HG03378 (cell line): ENCODE measurements around the gene TYW1B.
"Not testable (repeated sequence)": the region's sequence is repeated elsewhere in the genome, so short reads cannot be mapped to it uniquely, and the experiment has no call there.

Experiments used
- ATAC-seq: cut with Tn5 transposase; IDR thresholded peaks from one replicate; pipeline ENCODE4 v1.9.1; 2021; ENCODE audit warnings: mild to moderate bottlenecking, moderate library complexity; ENCODE audit not compliant: unreplicated experiment

Gene TYW1B

GRCh38 chr7:72816370-72817157 is 11.4 kb downstream of the TYW1B start:
- not testable (repeated sequence) for ATAC-seq

DNA sequence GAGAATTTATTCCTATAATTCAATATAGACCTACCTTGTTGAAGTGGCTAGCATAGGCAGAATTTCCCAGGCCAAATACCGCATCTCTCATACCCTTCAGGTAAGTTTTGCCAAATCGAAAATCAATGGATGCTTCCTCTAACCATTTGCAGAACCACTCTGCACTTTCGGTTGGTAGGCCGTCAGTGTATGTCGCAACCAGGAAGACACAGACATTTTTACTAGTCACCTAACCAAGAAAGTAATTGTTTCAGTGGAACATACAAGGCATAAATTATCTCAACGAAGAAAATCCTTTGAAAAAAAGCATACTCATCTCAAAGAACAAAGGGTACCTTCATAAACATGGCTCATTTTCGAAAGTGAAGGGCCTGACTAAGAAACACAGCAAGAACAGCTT is 17.6 kb downstream of the TYW1B start:
- ATAC-seq: not testable (repeated sequence)

DNA sequence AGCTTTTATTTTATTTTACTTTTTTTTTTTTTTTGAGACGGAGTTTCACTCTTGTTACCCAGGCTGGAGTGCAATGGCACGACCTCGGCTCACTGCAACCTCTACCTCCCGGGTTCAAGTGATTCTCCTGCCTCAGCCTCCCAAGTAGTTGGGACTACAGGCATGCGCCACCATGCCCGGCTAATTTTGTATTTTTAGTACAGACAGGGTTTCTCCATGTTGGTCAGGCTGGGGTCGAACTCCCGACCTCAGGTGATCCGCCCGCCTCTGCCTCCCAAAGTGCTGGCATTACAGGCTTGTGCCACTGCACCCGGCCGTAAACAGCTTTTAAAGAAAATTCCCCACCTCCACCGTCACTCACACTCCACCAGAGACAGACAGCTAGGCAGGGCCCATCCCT is 19.5 kb downstream of the TYW1B start:
- ATAC-seq: not testable (repeated sequence)

DNA sequence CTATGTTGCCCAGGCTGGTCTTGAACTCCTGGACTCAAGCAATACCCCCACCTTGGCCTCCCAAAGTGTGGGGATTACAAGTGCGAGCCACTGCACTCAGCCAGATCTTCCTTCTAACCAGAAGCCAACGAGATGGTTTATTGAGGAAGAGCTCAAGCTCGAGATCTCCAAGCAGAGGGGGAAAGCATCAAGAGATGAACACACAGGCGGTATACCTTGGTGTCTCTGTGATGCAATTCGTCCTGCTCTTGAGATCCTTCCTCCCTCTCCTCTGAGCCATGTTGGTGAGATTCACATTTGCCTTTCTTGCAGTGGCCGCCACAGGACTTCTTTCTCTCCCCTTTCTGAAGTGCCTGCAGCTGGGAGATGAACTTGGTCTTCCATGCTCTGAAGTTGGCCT is 21.1 kb downstream of the TYW1B start:
- not testable (repeated sequence) for ATAC-seq

DNA sequence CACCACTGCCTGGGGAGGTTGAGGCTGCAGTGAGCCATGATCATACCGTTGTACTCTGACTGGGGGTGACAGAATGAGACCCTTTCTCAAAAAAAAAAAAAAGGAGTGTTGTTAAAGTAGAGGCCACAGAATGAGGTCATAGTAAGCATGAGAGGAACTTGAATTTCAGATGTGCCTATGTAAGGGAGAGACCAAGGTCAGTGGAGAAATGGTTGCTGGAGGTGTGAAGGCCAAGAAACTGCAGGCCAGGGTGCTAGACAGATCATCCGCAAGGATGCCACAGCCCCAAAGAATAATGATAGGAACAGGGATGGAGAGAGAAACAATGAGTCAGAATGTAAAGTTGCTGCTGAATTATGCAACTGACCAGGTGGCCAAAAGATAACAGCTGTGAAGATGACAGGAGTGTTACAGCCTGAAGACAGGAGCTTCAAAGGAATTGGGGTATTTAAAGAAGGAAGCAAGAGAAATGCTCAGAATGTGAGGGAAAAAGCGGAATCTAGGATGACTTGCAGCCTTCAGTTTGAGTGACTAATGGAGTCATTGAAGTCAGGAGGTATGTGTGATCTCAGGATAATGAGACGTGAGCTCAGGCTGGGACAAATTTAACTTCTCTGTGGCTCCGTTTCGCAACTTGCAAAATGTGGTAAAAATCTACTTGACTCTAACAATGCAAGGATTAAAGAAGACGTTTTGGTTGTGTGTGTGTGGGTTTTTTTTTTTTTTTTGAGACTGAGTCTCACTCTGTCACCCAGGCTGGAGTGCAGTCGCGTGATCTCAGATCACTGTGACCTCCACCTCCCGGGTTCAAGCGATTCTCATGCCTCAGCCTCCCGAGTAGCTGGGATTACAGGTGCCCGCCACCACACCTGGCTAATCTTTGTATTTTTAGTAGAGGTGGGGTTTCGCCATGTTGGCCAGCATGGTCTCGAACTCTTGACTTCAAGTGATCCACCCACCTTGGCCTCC is 22.2 kb downstream of the TYW1B start:
- no peak for ATAC-seq

DNA sequence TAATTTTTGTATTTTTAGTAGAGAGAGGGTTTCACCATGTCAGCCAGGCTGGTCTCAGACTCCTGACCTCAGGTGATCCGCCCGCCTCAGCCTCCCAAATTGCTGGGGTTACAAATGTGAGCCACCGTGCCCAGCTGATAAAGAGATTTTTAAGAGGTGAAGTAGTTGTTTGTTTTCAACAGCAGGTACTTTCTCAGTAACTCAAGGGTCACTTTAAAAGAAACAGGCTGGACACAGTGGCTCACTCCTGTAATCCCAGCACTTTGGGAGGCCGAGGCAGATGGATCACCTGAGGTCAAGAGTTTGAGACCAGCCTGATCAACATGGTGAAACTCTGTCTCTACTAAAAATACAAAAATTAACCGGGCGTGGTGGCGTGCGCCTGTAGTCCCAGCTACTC is 24.2 kb downstream of the TYW1B start:
- not testable (repeated sequence) for ATAC-seq

DNA sequence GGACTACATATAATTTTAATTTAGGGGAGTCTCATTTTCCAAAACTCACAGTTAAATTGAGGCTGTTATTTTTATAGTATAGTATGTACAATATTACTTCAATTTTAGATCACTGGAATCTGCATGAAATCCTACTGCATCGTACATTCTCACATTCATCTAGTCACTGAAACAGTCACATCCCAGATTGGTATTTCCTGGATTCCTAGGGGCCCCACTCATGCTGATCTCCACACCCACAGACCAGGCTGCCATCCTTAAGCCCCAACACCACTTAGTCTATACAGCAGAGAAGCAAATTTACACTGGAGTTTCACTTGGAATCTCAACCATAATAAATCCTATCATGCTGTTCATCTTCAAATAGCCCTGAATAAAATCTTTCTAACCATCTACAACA is 26.4 kb downstream of the TYW1B start:
- ATAC-seq: not testable (repeated sequence)

GRCh38 chr7:72795401-72795800 is 32.6 kb downstream of the TYW1B start:
- not testable (repeated sequence) for ATAC-seq

DNA sequence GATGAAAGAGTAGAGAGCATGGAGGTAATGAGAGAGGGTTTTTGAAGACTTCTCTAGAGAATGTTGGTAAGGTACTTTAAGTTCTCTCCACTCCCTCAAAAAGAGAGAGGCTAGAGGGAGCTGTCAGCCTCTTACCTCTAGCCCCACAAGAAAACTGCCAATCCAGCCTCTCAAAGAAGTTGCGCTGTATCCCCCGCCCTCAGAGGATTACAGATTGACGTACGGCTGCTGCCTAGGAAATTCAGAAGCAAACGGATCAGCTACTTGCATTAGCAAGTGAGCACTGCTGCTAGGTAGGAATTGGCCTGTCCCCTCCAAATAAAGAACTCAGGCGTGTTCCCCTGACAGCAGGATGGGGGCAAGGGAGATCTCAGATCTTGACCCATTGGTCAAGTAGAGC is 34.2 kb downstream of the TYW1B start:
- ATAC-seq: no peak

DNA sequence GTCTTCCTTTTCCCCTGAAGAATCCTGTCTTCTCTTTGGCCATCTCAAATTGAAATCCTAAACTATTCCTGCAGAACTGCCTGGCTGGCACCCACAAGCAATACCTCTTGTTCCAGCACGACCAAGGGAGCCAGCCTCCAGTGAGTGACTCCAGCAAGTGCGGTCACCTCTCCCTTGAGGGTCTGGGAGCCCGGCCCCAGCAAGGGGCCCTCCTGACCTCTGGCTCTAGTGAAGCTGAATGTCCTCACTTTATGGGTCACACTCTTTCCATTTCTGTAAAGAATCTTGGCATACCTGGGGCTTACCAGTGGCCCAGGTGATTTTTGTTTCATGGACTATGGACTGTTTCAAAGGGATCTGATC is 37.3 kb downstream of the TYW1B start:
- not testable (repeated sequence) for ATAC-seq

GRCh38 chr7:72790048-72790697 is 37.8 kb downstream of the TYW1B start:
- ATAC-seq: not testable (repeated sequence)

GRCh38 chr7:72785166-72785955 is 42.6 kb downstream of the TYW1B start:
- no peak for ATAC-seq

DNA sequence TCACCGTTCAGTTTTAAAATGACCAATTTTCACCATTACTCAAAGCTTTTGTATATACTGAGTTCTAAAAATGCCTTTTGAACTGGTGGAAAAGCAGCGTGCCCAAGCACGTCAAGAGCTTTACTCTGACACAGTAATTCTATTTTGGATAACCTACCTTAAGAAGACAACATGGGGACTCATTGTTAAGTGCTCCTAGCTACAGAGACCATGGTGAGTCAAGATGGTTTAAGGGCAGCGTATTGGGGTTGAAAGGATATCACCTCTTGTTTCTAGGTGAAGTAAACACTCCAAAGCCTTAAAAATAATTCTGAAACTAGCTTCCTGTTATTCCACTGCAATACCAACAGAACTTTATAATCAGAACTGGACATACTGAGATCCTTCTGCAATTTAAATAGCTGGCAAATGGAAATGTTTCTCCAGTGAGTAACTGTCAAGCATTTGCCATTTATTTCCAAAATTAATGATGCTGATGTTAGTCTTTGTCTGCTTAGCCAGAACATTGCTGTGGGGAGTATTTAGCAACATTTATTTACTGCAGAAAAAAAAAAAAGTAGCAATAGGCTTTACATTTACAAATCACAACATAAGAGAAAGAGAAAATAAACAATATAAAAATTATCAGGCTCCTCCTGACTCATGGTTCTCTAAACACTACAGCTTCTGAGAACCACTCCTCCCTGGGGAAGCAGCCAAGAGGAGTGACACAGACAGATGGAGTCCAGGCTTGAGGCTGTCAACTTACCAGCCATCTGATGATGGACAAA is 44.2 kb downstream of the TYW1B start:
- ATAC-seq: not testable (repeated sequence)

- no peak for ATAC-seq
These were observed 46.4 kb downstream of the TYW1B start for GRCh38 chr7:72781631-72782030.

DNA sequence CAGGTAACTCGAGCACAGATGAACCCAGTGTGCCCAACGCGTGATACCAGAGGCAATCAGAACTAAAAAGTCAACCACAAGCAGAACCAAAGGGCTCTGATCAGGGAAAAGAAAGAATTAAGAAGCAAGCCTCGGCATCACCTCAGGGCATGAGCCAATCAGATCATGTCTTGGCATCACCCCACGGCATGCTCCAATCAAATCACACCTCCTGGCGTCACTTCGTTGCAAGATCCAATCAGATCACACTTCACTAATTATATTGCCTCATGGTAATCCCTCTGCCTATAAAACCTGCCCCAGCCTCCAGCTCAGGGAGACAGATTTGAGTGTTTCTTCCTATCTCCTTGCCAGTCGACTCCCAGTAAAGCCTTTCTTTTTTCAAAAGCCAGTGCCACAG is 46.8 kb downstream of the TYW1B start:
- no peak for ATAC-seq

DNA sequence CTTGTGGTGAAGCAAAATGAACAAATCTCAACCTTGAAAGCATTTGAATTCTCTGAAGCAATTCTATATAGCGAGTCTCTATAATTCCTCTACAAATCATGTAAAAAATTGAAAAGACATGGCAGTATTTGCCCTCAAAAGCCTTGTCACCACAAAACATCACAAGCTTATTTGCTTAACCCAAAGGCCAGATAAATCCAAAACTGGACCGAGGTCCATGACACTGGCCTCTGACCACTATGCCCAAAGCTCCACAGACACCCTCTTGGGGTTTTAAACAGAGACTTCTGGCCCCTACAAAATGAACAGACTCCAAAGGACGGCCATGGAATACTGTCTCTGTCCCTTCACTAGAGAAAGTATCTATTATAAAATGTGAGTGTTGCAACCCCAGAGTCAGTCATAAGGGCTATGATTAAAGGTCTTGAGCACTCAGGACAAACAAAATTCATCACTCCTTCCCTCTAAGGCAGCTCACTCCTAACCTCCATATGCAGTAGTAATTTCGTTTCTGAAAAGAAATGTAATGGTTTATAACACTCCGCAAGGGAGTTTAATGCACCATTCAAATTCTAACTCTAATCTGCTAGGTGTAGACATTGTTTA is 47.6 kb downstream of the TYW1B start:
- not testable (repeated sequence) for ATAC-seq

DNA sequence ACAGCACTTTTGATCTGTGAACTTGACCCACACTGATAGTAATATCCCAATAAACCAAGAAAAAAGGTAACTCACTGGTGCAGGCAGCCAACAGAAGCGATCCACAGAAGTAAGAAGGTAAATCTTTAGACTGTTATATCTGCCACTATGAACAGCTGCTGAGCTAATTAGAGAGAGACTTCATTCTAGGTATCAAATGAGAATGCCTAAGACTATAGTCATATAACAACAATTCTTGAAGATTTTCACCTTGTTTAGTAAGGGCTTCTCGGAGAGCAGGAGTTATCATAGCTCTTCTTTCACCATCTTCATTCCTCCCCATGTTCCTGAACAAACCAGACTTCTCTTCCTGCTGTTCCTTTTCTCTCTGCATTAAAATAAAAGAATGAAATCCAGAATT is 50.8 kb downstream of the TYW1B start:
- not testable (repeated sequence) for ATAC-seq

DNA sequence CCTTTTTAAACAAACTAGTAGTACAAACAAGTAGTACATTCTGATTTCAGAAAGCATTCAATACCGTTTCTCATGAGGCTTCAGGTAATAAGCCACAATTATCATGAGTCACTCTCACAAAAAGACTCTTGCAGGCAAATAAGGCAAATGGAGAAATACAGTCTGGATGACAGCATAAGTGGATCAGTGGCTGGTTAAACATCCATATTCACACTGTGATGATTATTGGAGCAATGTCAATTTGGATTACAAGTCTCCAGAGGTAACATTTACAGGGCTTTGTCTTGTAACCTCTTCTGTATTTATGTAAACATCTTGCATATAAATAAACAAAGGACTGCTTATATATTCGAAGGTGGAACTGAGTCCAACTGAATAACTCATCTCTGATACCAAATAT is 55.4 kb downstream of the TYW1B start:
- ATAC-seq: not testable (repeated sequence)

DNA sequence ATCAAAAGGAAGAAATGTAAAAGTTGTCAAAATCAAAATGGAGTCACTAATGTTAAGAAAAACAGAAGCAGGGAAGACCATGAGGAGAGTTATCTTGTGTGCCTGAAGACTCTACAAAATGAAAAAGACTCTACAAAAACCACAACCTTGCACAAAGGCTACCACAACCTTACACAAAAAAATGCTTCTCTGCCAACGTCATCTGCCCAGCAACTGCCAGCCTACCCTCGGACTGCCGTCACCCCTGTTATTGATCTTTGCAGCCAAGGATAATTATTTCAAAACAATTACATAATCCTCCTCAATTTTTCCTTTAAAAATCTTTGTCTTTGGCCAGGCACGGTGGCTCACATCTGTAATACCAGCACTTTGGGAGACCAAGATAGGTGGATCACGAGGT is 61.0 kb downstream of the TYW1B start:
- not testable (repeated sequence) for ATAC-seq
